Activated CD4-positive, alpha-beta T cell treated with anti-CD3 and anti-CD28 coated beads, Interleukin-2, amount 10 ng/mL, durations not matched to agents 24 days and 14 days (primary cell): ENCODE results near the gene SH3RF1. TPM values are rescaled to one million over a fixed set of nuclear protein-coding genes. Genes with fewer than 3 reads are reported as not detected.

Source experiments
- DNase-seq: peaks from one replicate; pipeline ENCODE4 v3.0.0; 2022
- H3K27ac Mint-ChIP-seq: one replicate; pipeline ENCODE4 v1.8.0; 2022; ENCODE audit warnings: mild to moderate bottlenecking, mixed read lengths
- H3K27me3 Mint-ChIP-seq: one replicate; pipeline ENCODE4 v1.8.0; 2022; ENCODE audit warnings: mixed read lengths
- H3K36me3 Mint-ChIP-seq: one replicate; pipeline ENCODE4 v1.8.0; 2022; ENCODE audit warnings: low read depth, mild to moderate bottlenecking, mixed read lengths
- H3K4me1 Mint-ChIP-seq: one replicate; pipeline ENCODE4 v1.8.0; 2021; ENCODE audit warnings: mixed read lengths
- H3K4me3 Mint-ChIP-seq: one replicate; pipeline ENCODE4 v1.8.0; 2022; ENCODE audit warnings: mild to moderate bottlenecking, moderate library complexity, mixed read lengths
- H3K9me3 Mint-ChIP-seq: one replicate; pipeline ENCODE4 v1.8.0; 2021; ENCODE audit warnings: mixed read lengths
- intact Hi-C: fragments of 100-400 bp; cut with micrococcal nuclease; formaldehyde crosslinking; loops from one replicate; pipeline ENCODE4 v1.15.1; 2023
- total RNA-seq: library from RNA; stranded (reverse); gene quantifications from 2 replicates; pipeline ENCODE4 v1.2.3, GENCODE V29; 2022

SH3RF1 gene
- total RNA-seq, 1 donor from 2014 or later: 0.68 TPM

DNA sequence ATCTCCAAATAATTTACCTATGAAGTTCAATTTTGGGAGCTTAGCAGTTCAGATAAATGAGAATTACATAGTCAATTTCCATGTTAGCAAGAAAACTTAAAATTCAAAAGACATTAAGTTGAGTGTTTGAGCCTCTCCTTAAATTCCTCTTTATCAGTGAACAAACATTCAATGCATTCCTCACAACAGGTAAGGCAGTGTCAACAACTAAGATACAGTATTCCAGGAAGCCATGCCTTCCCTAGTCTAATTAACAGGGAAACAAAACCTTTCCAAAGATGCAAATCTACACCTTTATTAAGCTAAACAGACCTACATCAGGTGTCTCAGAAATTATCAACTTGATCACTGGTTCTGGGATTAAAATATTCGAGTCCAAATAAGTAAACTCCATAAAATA lies 3.7 kb downstream of the SH3RF1 start:
- intact Hi-C loops: no loop called here
- no peaks in the 10 kb centered on the region for H3K36me3 Mint-ChIP-seq
- DNase-seq: no peak
- no peaks in the 10 kb centered on the region for H3K9me3 Mint-ChIP-seq
- peaks cover 51% of the 10 kb centered on the region for H3K27me3 Mint-ChIP-seq
- no peak overlapping the region for H3K27ac Mint-ChIP-seq
- H3K4me3 Mint-ChIP-seq: no peak overlapping the region
- H3K4me1 Mint-ChIP-seq: peaks cover 3% of the 10 kb centered on the region

DNA sequence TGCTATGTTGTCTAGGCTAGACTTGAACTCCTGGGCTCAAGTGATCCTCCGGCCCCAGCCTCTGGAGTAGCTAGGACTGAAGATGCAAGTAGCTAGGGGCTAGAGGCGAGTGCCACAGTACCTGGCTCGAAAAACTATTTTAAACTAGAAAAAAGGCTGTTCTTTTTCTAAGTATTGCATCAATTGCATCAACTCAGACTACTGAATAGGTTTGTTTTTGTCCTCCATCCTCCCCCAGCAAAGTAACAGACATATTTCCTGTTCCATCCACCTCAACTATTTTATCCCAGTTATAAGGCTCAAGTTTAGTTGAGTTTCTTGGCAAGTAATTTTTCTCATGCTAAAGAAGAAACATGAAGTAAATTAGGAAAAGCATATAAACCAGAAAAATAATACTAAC lies 4.1 kb downstream of the SH3RF1 start:
- Mint-ChIP-seq H3K9me3 (no peaks in the 10 kb centered on the region), H3K4me3 (no peak overlapping the region), H3K36me3 (no peaks in the 10 kb centered on the region), H3K4me1 (peaks cover 3% of the 10 kb centered on the region), H3K27me3 (peaks cover 47% of the 10 kb centered on the region), H3K27ac (no peak overlapping the region)
- no peak for DNase-seq
- intact Hi-C loops: no loop called here

DNA sequence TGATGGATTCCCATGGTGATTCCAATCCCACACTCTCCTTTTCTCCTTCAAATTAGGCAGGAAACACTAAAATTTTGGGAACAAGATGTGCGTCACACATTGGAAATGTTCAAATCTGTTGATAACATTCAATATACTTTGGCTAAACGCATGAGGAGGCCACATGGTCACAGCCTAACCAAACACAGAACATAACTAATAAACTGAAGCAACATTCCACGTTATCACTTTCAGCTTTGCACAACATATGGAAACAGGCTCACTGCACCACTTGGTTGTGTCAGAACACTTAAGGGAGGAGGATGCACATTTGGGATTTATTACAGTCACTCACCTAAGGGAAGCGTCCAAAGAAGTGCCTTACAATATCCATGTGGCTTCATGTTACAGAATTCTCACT lies 4.7 kb downstream of the SH3RF1 start:
- Mint-ChIP-seq H3K9me3 (no peaks in the 10 kb centered on the region), H3K36me3 (no peaks in the 10 kb centered on the region), H3K4me1 (peaks cover 3% of the 10 kb centered on the region), H3K27ac (no peak overlapping the region), H3K4me3 (no peak overlapping the region), H3K27me3 (peaks cover 47% of the 10 kb centered on the region)
- intact Hi-C loops: no loop called here
- peak; percentile 27 for DNase-seq

DNA sequence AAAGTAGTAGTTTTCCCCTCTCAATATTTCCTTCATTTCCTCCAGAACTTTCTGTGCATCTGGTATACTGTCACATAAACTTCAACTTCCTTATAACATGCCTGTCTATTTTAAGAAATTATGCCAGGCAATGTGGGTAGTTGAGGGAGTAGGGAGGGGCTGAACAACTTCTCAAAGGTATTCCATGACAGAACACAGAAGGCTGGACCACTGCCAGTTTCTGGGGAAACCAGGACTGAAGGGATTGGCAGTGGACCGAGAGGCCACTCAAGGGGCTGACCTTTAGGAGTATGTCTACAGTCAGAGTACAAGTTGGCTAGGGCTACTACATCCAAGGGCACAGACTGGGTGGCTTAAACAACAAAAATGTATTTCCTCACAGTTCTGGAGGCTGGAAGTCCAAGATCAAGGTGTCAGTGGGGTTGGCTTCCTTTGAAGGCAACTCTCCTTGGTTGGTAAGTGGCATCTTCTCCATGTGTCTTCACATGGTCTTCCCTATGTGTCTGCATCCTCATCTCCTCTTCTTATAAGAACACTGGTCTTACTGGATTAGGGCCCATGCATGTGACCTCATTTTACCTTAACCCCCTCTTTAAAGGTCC lies 6.9 kb downstream of the SH3RF1 start:
- Mint-ChIP-seq H3K36me3 (no peaks in the 10 kb centered on the region), H3K9me3 (no peaks in the 10 kb centered on the region), H3K4me1 (no peaks in the 10 kb centered on the region), H3K27me3 (peaks cover 46% of the 10 kb centered on the region), H3K27ac (no peak overlapping the region), H3K4me3 (no peak overlapping the region)
- peak; percentile 42 for DNase-seq
- intact Hi-C loops: no loop called here

DNA sequence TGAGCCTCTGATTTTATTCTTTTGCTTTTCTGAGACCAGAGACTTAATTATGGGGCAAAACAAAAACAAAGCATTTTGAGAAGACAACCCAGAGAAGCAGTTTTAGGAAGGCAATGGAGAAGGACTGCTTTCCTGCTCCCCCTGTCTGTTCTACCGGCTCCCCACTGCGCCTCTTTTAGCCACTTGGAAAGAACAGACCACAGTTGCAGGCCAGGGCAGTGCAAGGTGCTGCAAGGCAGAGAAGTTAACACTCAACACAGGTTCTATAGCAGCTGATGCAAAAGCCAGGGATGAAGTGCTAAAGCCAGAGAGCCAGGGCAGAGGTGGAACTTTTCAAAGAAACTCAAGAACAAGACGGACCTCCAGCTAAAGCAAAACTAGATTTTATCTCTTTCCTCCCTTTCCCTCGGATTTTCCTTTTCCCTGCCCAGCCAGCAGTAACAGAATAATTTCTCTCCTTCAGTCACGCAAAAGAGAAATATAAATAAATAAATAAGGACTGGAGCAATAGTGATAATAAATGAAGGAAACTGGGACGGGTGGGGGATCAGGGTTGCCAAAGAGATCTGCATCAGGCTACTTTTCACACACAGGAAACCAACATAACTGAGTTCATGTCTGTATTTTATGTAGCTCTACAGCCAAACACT lies 10.4 kb downstream of the SH3RF1 start:
- DNase-seq: no peak
- Mint-ChIP-seq H3K4me1 (no peaks in the 10 kb centered on the region), H3K9me3 (no peaks in the 10 kb centered on the region), H3K27me3 (peaks cover 35% of the 10 kb centered on the region), H3K27ac (no peak overlapping the region), H3K36me3 (no peaks in the 10 kb centered on the region), H3K4me3 (no peak overlapping the region)
- intact Hi-C loops: no loop called here

DNA sequence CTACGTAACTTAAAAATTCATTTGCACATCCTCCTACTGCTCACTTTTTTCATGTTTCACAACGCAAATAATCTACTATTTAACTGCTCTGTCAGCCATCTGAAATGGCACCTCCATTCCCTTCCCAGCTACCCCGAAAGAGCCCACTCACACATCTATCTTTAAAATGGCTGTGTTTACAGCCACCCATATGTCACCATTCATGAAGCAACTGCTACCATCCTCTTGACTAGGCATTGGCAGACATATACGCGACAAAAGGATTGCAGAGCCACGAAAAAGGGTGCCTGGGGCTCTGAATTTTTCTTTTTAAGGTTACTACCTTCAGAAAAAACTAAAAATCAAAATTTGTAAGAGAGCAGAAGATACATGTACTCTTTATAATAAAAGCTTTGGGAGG lies 11.5 kb downstream of the SH3RF1 start:
- intact Hi-C loops: no loop called here
- Mint-ChIP-seq H3K9me3 (no peaks in the 10 kb centered on the region), H3K27ac (no peak overlapping the region), H3K27me3 (peaks cover 31% of the 10 kb centered on the region), H3K36me3 (no peaks in the 10 kb centered on the region), H3K4me3 (no peak overlapping the region), H3K4me1 (no peaks in the 10 kb centered on the region)
- peak; percentile 8 for DNase-seq

DNA sequence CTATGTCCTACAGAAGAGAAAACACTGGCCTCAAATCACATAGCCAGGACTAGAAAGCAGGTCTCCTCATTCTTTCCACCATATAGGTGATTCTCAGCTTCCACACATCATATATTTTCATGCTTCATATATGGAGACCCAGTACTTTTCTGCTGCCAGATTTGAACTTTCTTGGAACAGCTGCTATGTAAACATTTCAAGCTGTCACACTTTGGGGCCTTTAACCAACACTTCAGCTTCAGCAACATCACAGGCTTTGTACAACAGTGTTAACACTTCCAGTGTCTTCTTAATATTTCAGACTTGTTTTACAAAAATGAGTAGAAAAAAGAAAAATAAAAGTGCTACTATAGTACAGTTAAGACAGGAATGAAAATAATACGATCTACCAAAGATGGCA lies 12.6 kb downstream of the SH3RF1 start:
- H3K4me3 Mint-ChIP-seq: no peak overlapping the region
- H3K9me3 Mint-ChIP-seq: no peaks in the 10 kb centered on the region
- peak; percentile 6 for DNase-seq
- H3K27me3 Mint-ChIP-seq: peaks cover 29% of the 10 kb centered on the region
- H3K27ac Mint-ChIP-seq: no peak overlapping the region
- intact Hi-C loops: no loop called here
- no peaks in the 10 kb centered on the region for H3K36me3 Mint-ChIP-seq
- H3K4me1 Mint-ChIP-seq: no peaks in the 10 kb centered on the region

DNA sequence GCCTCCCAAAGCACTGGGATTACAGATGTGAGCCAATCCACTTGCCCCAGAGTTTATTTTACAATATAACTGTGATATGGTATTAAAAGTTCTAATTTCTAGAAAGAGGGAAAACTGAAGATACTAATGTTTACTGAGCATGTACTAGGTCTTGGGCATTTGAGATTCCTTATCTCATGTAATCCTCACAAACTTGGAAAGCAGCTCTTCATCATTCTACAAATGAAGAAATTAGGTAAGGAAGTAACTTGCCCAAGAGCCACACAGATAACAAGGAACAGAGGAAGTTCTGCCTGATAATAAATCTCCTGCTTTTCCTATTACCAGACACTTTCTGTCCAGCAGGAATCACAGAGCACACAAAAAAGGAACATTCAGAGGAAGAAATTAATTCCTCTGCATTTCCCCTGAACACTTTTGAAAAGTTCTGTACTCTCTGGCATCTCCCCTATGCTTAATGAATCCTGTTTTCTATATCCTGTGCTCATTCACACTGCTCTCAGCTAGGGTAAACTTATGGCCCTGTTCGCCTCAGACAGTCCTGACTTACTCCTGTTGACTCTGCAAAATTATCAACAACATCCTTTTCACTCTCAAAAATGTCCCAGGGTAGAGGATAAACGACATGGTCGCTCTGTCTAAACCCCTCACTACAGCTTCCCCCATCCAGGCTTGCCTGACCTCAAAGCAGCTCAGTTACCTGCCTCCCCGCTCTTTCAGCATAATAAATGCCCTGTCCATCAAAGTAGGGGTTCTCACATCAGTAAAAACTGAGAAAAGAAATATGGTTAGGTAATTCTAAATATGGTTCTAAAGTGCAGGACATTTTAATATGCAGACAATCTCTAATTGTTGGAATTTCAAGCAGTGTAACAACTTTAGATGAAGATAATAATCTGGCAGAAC lies 13.6 kb downstream of the SH3RF1 start:
- Mint-ChIP-seq H3K4me1 (no peaks in the 10 kb centered on the region), H3K27ac (no peak overlapping the region), H3K36me3 (no peaks in the 10 kb centered on the region), H3K27me3 (peaks cover 27% of the 10 kb centered on the region), H3K4me3 (no peak overlapping the region), H3K9me3 (no peaks in the 10 kb centered on the region)
- DNase-seq: no peak
- intact Hi-C loops: no loop called here

DNA sequence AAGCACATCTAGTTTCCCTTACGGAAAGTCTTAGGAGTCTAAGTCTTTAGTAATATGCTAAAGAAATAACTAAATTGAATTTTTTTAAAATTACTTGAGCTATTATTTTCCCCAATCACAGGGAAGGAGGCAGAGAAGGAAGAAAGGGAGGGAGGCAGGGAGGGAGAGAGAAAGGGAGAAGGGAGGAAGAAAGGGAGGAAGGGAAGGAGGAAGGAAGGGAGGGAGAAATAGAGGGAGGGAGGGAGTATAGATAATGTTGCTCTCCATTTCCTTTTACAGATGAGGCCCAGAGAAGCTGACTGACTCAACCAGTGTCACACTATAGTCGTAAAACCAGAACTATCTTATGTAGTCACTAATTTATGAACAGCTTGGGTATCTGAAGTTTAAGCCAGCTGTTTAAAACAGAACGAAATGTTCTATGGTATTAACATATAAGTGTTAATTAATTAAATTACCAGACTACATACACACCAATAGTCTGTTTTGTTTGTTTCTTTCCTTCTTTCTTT lies 14.6 kb downstream of the SH3RF1 start:
- Mint-ChIP-seq H3K36me3 (no peaks in the 10 kb centered on the region), H3K4me1 (no peaks in the 10 kb centered on the region), H3K9me3 (no peaks in the 10 kb centered on the region), H3K27me3 (peaks cover 22% of the 10 kb centered on the region), H3K27ac (no peak overlapping the region), H3K4me3 (no peak overlapping the region)
- intact Hi-C loops: no loop called here
- peak; percentile 3 for DNase-seq

DNA sequence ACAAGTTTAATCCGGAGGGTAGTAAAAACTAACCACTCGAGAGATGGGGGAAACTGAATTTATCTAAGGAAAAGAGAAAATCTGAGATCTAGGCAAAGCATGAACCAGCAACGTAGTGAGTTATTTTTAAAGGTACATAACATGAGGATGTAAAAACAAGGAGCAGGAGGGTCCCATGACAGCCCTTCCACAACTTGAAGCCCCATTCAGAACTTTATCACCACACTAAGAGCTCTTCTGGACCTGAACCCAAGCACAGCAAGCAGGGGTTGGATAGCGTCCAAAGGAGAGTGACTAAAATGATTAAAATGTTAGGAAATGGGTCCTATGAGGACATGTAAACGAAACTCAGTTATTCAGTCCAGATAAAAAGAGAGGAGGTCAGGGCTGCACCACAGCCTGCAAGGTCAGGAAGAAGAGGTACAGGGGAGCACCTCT lies 16.2 kb downstream of the SH3RF1 start:
- Mint-ChIP-seq H3K4me1 (no peaks in the 10 kb centered on the region), H3K27me3 (peaks cover 14% of the 10 kb centered on the region), H3K27ac (no peak overlapping the region), H3K4me3 (no peak overlapping the region), H3K9me3 (no peaks in the 10 kb centered on the region), H3K36me3 (no peaks in the 10 kb centered on the region)
- DNase-seq: no peak
- intact Hi-C loops: no loop called here

DNA sequence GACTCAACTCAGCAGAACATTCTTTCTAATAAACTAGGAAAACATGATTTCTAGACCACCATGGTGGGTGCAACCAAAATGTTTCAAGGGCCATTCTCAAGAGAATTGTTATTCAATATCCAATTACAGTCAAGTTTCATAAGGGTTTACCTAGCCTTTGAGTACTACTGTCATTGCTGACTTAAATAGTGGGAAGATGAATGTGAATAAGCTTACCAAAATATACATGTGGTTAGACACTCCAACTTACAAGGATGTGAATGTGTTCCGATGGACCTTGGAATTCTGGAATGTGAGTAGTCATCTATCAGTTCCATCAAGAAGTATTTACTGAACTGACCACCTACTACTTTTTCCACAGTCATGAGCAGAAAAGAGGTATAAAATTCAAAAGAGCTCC lies 16.9 kb downstream of the SH3RF1 start:
- Mint-ChIP-seq H3K27me3 (peaks cover 12% of the 10 kb centered on the region), H3K27ac (no peak overlapping the region), H3K36me3 (no peaks in the 10 kb centered on the region), H3K9me3 (no peaks in the 10 kb centered on the region), H3K4me3 (no peak overlapping the region), H3K4me1 (no peaks in the 10 kb centered on the region)
- intact Hi-C loops: no loop called here
- DNase-seq: no peak

DNA sequence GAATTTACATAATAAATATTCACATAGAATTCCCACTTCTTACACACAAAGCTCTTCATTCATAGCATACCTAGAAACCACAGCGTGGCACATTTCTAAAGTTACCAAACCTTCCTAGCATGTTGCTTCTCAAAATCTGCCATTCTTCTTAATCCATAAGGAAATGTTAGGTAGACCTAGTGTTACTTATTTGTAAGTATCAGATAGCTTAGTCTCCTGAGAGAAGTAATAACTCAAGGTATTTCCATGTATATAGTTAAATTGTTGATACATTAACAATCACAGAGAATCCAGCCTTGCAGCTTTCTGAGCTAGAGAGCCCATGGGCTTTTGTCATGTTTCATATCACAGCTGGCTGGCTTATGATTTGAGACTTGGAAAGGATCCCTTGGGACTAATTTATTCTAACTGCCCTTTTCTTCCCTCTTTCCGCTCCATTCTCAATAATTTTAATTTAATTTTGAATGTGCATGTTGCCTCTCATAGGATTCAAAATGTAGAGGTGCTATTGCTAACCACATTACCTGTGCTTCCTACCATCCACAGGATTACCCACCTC lies 17.6 kb downstream of the SH3RF1 start:
- Mint-ChIP-seq H3K4me3 (no peak overlapping the region), H3K27me3 (peaks cover 10% of the 10 kb centered on the region), H3K36me3 (no peaks in the 10 kb centered on the region), H3K4me1 (no peaks in the 10 kb centered on the region), H3K27ac (no peak overlapping the region), H3K9me3 (no peaks in the 10 kb centered on the region)
- intact Hi-C loops: no loop called here
- no peak for DNase-seq

DNA sequence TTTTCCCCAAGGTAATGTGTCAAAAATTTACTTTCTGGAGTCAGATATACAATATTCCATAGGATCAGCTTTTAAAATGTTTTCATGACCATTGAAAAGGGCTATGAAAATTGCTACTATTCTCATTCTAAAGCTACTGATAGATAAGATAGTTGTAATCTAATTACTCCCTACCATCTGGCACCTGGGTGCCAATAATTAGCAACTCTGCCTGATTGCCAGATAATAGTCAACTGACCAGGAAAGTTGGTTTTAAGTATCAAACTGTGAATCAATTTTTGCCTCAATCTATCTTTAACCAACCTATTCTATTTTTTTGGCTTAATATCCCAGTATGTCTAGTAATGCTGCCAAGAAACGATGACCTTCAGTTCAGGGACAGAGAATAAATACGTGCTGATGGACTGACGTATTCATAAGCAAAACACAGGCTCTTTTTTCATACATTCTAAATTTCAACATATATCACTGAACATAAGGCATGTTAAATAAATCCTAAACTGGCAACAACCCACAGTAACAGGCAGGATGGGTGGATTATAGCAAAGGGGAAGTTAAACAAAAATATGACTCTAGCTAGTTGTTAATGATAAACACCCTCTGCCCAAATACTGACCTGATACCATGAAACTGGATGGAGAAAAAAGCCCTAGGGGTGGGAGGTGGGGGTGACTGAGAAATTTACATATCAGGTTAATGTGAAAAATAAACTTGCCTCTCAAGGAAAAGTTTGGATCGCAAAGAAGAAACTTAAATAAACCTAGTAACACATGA lies 18.2 kb downstream of the SH3RF1 start:
- intact Hi-C loops: no loop called here
- DNase-seq: no peak
- Mint-ChIP-seq H3K4me3 (no peak overlapping the region), H3K27me3 (peaks cover 10% of the 10 kb centered on the region), H3K36me3 (no peaks in the 10 kb centered on the region), H3K4me1 (no peaks in the 10 kb centered on the region), H3K9me3 (no peaks in the 10 kb centered on the region), H3K27ac (no peak overlapping the region)
